ENCODE data around the gene ZFAND3.

GRCh38 chr6:38088829-38089228 is 269.3 kb downstream of the ZFAND3 start:
- TF ChIP-seq USF1 (IDR thresholded peaks at IDR 0.05; ENCODE audit: borderline replicate concordance, low read depth), result no peak
- TF ChIP-seq REST (IDR thresholded peaks at IDR 0.05; ENCODE audit: low read depth, low read length), result no peak
- no peak for TF ChIP-seq FOXJ3 (CRISPR knock-in tag; IDR thresholded peaks at IDR 0.05)
- no peak for TF ChIP-seq CTCF (IDR thresholded peaks at IDR 0.05)
- TF ChIP-seq CHD2 (IDR thresholded peaks at IDR 0.05; ENCODE audit: low read length, partially characterized antibody), result no peak
- TF ChIP-seq NFIC (IDR thresholded peaks at IDR 0.05; ENCODE audit: borderline replicate concordance), result no peak

All from SK-N-SH (cell line).